C4-2B (cell line): ENCODE data around the gene PHOX2B.

Source experiments
- ZFX ChIP-seq: fragments of 450-650 bp; IDR thresholded peaks from 2 replicates; pipeline ENCODE4 v1.6.1; 2017
- TF ChIP-seq, protein P1 (sequence below): fragments of 450-650 bp; conservative IDR thresholded peaks from 2 replicates; pipeline ENCODE4 v1.5.1; 2017; ENCODE audit warnings: mild to moderate bottlenecking

DNA sequence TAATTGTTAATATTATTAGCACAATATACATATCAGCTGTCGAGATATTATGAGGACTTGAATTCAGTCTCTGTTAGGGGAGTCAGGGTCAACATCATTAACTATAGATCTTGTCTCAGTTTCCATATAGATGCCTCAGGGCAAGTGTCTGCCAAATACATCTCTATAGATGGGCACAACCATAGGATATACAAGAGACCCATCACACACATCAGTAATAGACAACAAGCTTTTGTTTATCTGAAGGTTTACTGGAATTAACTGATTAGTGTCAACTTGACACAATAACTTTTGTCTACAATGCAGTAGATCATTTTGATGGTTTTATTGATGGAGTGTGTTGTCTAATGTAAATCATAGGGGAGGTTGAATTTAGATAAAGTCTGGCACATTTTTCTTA, 37.1 kb upstream of the PHOX2B start:
- TF ChIP-seq, protein P1, sequence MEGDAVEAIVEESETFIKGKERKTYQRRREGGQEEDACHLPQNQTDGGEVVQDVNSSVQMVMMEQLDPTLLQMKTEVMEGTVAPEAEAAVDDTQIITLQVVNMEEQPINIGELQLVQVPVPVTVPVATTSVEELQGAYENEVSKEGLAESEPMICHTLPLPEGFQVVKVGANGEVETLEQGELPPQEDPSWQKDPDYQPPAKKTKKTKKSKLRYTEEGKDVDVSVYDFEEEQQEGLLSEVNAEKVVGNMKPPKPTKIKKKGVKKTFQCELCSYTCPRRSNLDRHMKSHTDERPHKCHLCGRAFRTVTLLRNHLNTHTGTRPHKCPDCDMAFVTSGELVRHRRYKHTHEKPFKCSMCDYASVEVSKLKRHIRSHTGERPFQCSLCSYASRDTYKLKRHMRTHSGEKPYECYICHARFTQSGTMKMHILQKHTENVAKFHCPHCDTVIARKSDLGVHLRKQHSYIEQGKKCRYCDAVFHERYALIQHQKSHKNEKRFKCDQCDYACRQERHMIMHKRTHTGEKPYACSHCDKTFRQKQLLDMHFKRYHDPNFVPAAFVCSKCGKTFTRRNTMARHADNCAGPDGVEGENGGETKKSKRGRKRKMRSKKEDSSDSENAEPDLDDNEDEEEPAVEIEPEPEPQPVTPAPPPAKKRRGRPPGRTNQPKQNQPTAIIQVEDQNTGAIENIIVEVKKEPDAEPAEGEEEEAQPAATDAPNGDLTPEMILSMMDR: no peak
- TF ChIP-seq ZFX: no peak
